SU-DHL-6 (cell line): ENCODE results near the gene NUP42.

ENCODE experiments used
- CTCF ChIP-seq: fragments of 200-600 bp; sonication (generic); IDR thresholded peaks from one replicate; pipeline ENCODE4 v1.5.1; 2017; ENCODE audit warnings: antibody characterized with exemption, mild to moderate bottlenecking, low read length, moderate library complexity; ENCODE audit not compliant: insufficient read depth, poor library complexity, severe bottlenecking
- EZH2phosphoT487 ChIP-seq: fragments of 200-600 bp; sonication (generic), shearing (Covaris generic); conservative IDR thresholded peaks from 2 replicates; pipeline ENCODE4 v1.6.1; 2018; ENCODE audit warnings: mild to moderate bottlenecking, antibody characterized with exemption, low read length, moderate library complexity, mixed read lengths

GRCh38 chr7:23212395-23212794, 30.5 kb downstream of the NUP42 start:
- TF ChIP-seq CTCF: no peak
- no peak for TF ChIP-seq EZH2phosphoT487
